Spleen (tissue), 11 donors: ENCODE measurements around the gene PTN. TPM values are rescaled to one million over a fixed set of nuclear protein-coding genes. Genes with fewer than 3 reads are reported as not detected.
A peak's percentile ranks its signal among the peaks of the same experiment; 100 is the strongest.

ENCODE experiments used
- DNase-seq: peaks from one replicate; pipeline ENCODE4 v3.0.0-alpha.2; 2020
- H3K27ac ChIP-seq, 8 donors: fragments of 200-600 bp; sonication (generic) in 7 of 8; 1 replicate in 4 of 8; 2 replicates in 4 of 8; pipeline versions ENCODE4 v1.5.0 to v1.8.0; 2016 to 2021; ENCODE audit warnings: inconsistent platforms in 4 of 8, mild to moderate bottlenecking in 4 of 8, moderate library complexity in 1 of 8
- H3K27me3 ChIP-seq, 7 donors: fragments of 200-600 bp; sonication (generic) in 6 of 7; replicated peaks in 1 of 7; 1 replicate in 4 of 7; 2 replicates in 3 of 7; pipeline versions ENCODE4 v1.5.0 to v1.8.0; 2016 to 2021; ENCODE audit warnings: inconsistent platforms in 3 of 7, mild to moderate bottlenecking in 1 of 7
- H3K36me3 ChIP-seq, 6 donors: fragments of 200-600 bp; sonication (generic) in 5 of 6; 1 replicate in 4 of 6; 2 replicates in 2 of 6; pipeline versions ENCODE4 v1.5.0 to v1.8.0; 2016 to 2021; ENCODE audit warnings: inconsistent platforms in 2 of 6
- H3K4me1 ChIP-seq, 6 donors: fragments of 200-600 bp; sonication (generic) in 5 of 6; 1 replicate in 3 of 6; 2 replicates in 3 of 6; pipeline versions ENCODE4 v1.5.0 to v1.8.0; 2016 to 2021; ENCODE audit warnings: inconsistent platforms in 3 of 6
- H3K4me3 ChIP-seq, 8 donors: fragments of 200-600 bp; sonication (generic) in 7 of 8; 1 replicate in 4 of 8; 2 replicates in 4 of 8; pipeline versions ENCODE4 v1.5.0 to v1.8.0; 2016 to 2021; ENCODE audit warnings: inconsistent platforms in 4 of 8, mild to moderate bottlenecking in 4 of 8, moderate library complexity in 2 of 8
- H3K9me3 ChIP-seq, 8 donors: fragments of 200-600 bp; sonication (generic) in 7 of 8; 1 replicate in 4 of 8; 2 replicates in 4 of 8; pipeline versions ENCODE4 v1.5.0 to v1.8.0; 2016 to 2021; ENCODE audit warnings: inconsistent platforms in 4 of 8
- POLR2A ChIP-seq, 3 donors: fragments of 450-650 bp; IDR thresholded peaks; one replicate each; pipeline ENCODE4 v1.5.1; 2017; ENCODE audit warnings: antibody characterized with exemption in 3 of 3, mild to moderate bottlenecking in 1 of 3
- POLR2AphosphoS5 ChIP-seq, 3 donors: sonication (generic); formaldehyde crosslinking; IDR thresholded peaks; one replicate each; pipeline ENCODE4 v1.5.1; 2017; ENCODE audit warnings: antibody characterized with exemption in 3 of 3
- WGBS, 5 donors: extraction: QIAGEN DNeasy Blood & Tissue Kit in 3 of 5; methylation state at CpG; one replicate each; pipeline versions ENCODE4 v1.1.5 to v1.1.7; 2013 to 2018; 5-methylcytosine and 5-hydroxymethylcytosine counted together
- intact Hi-C: fragments of 100-400 bp; cut with DNase I; formaldehyde crosslinking; loops from one replicate; pipeline ENCODE4 v1.15.0; 2023; ENCODE audit warnings: low total_unique reads
- polyA plus RNA-seq, 3 donors: library from polyadenylated mRNA; stranded (reverse); fragments of 200-250 nt; gene quantifications; one replicate each; pipeline ENCODE4 v1.2.1, GENCODE V29; 2013
- total RNA-seq, 7 donors: library from RNA; depleted of rRNA in 3 of 7; stranded (reverse); fragments of >200 nt in 3 of 7; fragmentation: NEBNext Ultra II Directional in 4 of 7; extraction: Animal tissue kit (Norgen Biotek cat#: 25700) in 4 of 7; gene quantifications; one replicate each; pipeline versions ENCODE4 v1.1.0 to v1.2.1, GENCODE V29; 2016 to 2021
- TF ChIP-seq, protein P1 (sequence below), 11 experiments: fragments of 200-600 bp in 7 of 11; fragments of 450-650 bp in 4 of 11; sonication (generic) in 4 of 11; IDR thresholded peaks in 8 of 11; conservative IDR thresholded peaks in 3 of 11; 1 replicate in 7 of 11; 2 replicates in 4 of 11; pipeline versions ENCODE4 v1.4.0 to v1.8.0; 2016 to 2021; ENCODE audit warnings: antibody characterized with exemption in 11 of 11, inconsistent platforms in 4 of 11, mild to moderate bottlenecking in 1 of 11
- donor health status: healthy with polysubstance abuse.
- donor health status: DM: no; HTN: no; CAD: no; lungs with moderate emphysema.
- donor health status: DM: no; HTN: no; CAD: no.
- donor health status: Bipolar disorder and iron deficiency.
- donor health status: healthy.
- donor health status: DM: no; HTN: no; CAD: no.
- donor health status: DM: yes; HTN: yes; CAD: no.

The PTN gene
- total and polyA plus RNA-seq, 10 donors, result 2.1 to 21.1 (median 6.2) TPM

DNA sequence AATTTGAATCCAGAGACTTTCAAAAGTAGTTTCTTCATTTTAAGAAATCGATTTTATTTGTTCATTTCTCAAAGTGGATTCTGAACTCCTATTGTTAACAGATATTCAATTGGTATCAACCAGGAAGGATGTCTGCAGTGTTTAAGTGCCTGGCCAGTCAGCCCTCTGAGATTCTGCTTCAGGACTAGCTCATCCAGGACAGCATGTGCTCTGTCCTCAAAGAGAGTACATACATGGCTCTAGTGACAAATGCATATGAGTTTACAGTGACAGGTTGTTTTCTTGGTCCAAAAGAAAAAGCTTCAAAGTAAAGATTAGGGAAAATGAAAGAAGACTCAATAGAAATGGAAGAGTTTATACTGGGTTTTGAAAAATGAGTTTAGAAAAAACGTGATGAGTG lies 8.4 kb upstream of the PTN start:
- no peak for DNase-seq
- no peak overlapping the region for H3K27ac ChIP-seq
- peaks cover 0 to 4% (median 0%) of the 10 kb centered on the region in 8 donors for H3K9me3 ChIP-seq
- H3K36me3 ChIP-seq, result no peaks in the 10 kb centered on the region
- no peak overlapping the region for H3K4me3 ChIP-seq
- no peaks in the 10 kb centered on the region for H3K4me1 ChIP-seq
- TF ChIP-seq POLR2AphosphoS5 (IDR thresholded peaks at IDR 0.05) (no peak), POLR2A (IDR thresholded peaks at IDR 0.05) (no peak)
- TF ChIP-seq, protein P1, sequence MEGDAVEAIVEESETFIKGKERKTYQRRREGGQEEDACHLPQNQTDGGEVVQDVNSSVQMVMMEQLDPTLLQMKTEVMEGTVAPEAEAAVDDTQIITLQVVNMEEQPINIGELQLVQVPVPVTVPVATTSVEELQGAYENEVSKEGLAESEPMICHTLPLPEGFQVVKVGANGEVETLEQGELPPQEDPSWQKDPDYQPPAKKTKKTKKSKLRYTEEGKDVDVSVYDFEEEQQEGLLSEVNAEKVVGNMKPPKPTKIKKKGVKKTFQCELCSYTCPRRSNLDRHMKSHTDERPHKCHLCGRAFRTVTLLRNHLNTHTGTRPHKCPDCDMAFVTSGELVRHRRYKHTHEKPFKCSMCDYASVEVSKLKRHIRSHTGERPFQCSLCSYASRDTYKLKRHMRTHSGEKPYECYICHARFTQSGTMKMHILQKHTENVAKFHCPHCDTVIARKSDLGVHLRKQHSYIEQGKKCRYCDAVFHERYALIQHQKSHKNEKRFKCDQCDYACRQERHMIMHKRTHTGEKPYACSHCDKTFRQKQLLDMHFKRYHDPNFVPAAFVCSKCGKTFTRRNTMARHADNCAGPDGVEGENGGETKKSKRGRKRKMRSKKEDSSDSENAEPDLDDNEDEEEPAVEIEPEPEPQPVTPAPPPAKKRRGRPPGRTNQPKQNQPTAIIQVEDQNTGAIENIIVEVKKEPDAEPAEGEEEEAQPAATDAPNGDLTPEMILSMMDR (IDR thresholded peaks at IDR 0.05 in 8 of 11, conservative IDR thresholded peaks at IDR 0.05 in 3 of 11), result no peak
- WGBS, 5 donors, result 46 to 64% (median 50%) methylated on average over 2 of the region's 2 CpGs
- intact Hi-C loops, result no loop called here
- H3K27me3 ChIP-seq, result no peaks in the 10 kb centered on the region

DNA sequence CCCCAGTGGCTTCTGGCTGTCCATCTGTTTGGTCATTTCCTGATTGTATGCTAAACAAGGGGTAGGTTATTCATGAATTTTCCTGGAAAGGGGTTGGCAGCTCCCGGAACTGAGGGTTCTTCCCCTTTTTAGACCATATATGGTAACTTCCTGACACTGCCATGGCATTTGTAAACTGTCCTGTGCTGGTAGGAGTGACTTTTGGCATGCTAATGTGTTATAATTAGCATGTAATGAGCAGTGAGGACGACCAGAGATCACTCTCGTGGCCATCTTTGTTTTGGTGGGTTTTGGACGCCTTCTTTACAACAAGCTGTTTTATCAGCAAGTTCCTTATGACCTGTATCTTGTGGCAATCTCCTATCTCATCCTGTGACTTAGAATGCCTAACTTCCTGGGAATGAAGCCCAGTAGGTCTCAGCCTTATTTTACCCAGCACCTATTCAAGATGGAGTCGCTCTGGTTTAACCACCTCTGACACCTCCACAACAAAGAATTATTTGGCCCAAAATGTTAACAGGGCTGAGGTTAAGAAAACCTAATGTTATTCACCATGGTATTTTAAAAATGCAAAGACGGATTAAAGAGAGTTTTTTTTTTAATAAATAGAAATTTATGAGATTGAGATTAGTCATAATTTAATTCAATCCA lies 2.4 kb upstream of the PTN start:
- H3K9me3 ChIP-seq, result no peaks in the 10 kb centered on the region
- H3K4me1 ChIP-seq, result peaks cover 0 to 3% (median 0%) of the 10 kb centered on the region in 6 donors
- intact Hi-C loops, result no loop called here
- TF ChIP-seq, protein P1 (IDR thresholded peaks at IDR 0.05 in 8 of 11, conservative IDR thresholded peaks at IDR 0.05 in 3 of 11), result no peak
- TF ChIP-seq POLR2AphosphoS5 (IDR thresholded peaks at IDR 0.05) (no peak), POLR2A (IDR thresholded peaks at IDR 0.05) (no peak)
- H3K27ac ChIP-seq, result no peak overlapping the region
- no peak for DNase-seq
- WGBS, 5 donors, result 51 to 71% (median 60%) methylated on average over 6 of the region's 6 CpGs
- H3K36me3 ChIP-seq, result no peaks in the 10 kb centered on the region
- H3K27me3 ChIP-seq, result peaks cover 0 to 10% (median 0%) of the 10 kb centered on the region in 7 donors
- no peak overlapping the region for H3K4me3 ChIP-seq

- 24 to 37% (median 33%) methylated on average over 5 of the region's 5 CpGs for WGBS, 5 donors
- TF ChIP-seq POLR2AphosphoS5 (IDR thresholded peaks at IDR 0.05), result no peak
- intact Hi-C loops, result no loop called here
- peaks cover 0 to 10% (median 0%) of the 10 kb centered on the region in 7 donors for H3K27me3 ChIP-seq
- H3K36me3 ChIP-seq, result no peaks in the 10 kb centered on the region
- H3K9me3 ChIP-seq, result no peaks in the 10 kb centered on the region
- H3K27ac ChIP-seq, result peak overlapping the region in 1 of 8 donors; percentile 43
- H3K4me1 ChIP-seq, result peaks cover 0 to 3% (median 0%) of the 10 kb centered on the region in 6 donors
- DNase-seq, result no peak
- H3K4me3 ChIP-seq, result peak overlapping the region in 6 of 8 donors; percentile 15 to 56 (median 23)
These were observed 688 bp downstream of the PTN start for GRCh38 chr7:137342828-137343261.

- DNase-seq, result no peak
- WGBS, 5 donors, result 62 to 92% (median 69%) methylated on average over 3 of the region's 3 CpGs
- no peak for TF ChIP-seq POLR2AphosphoS5 (IDR thresholded peaks at IDR 0.05)
- no peak for TF ChIP-seq POLR2A (IDR thresholded peaks at IDR 0.05)
- TF ChIP-seq, protein P1 (IDR thresholded peaks at IDR 0.05 in 8 of 11, conservative IDR thresholded peaks at IDR 0.05 in 3 of 11), result no peak
- no peaks in the 10 kb centered on the region for H3K9me3 ChIP-seq
- peak overlapping the region in 2 of 8 donors; percentile 37 to 56 for H3K4me3 ChIP-seq
- intact Hi-C loops, result no loop called here
- no peaks in the 10 kb centered on the region for H3K36me3 ChIP-seq
- H3K27ac ChIP-seq, result no peak overlapping the region
- peaks cover 0 to 10% (median 0%) of the 10 kb centered on the region in 7 donors for H3K27me3 ChIP-seq
- peaks cover 0 to 3% (median 0%) of the 10 kb centered on the region in 6 donors for H3K4me1 ChIP-seq
These were observed 1.3 kb downstream of the PTN start for GRCh38 chr7:137342265-137342664.
